ENCODE data around the gene TMEM247. TPM values are rescaled to one million over a fixed set of nuclear protein-coding genes. Genes with fewer than 3 reads are reported as not detected.

The TMEM247 gene
- total and polyA plus RNA-seq, 10 of the 15 experiments (the other 5 are each of a cell fraction or from before 2014, with no cell fraction given): not detected

DNA sequence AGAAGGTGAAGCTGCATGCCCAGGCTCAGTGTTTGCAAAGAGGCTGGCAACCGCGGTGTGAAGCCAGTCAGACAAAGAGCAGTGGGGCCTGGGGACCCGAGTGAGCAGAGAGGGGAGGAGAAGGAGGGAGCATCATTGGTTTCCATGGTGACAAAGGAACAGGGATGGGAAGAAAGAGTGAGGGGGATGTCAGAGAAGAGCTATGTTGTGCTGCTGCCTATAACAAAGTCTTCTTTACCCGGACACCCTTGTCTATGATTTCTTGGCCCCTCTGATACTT lies 14.5 kb downstream of the TMEM247 start:
- Histone ChIP-seq H2AFZ (ENCODE audit: control insufficient read depth, low read depth, low read length) (no peak overlapping the region), H3K9ac (ENCODE audit: control insufficient read depth, insufficient read depth, low read length) (no peak overlapping the region), H3K4me2 (ENCODE audit: control insufficient read depth, insufficient read depth) (peak overlapping the region; percentile 36), H3K27me3 (replicated peaks in 1 of 2; ENCODE audit: control insufficient read depth in 2 of 2, insufficient read depth in 2 of 2, low read length in 1 of 2) (0 out of 4 replicates have a peak, but pooled peaks cover 0 to 2% of the 10 kb centered on the region in 2 experiments), H3K36me3 (ENCODE audit: control insufficient read depth in 2 of 2, insufficient read depth in 2 of 2, low read length in 1 of 2) (no peaks in the 10 kb centered on the region), H4K20me1 (ENCODE audit: control insufficient read depth, insufficient read depth) (no peaks in the 10 kb centered on the region), H3K4me1 (ENCODE audit: control insufficient read depth, insufficient read depth, low read length) (peaks cover 38% of the 10 kb centered on the region), H3K4me3 (no peak overlapping the region), H3K79me2 (ENCODE audit: control insufficient read depth, insufficient read depth, low read length) (no peaks in the 10 kb centered on the region), H3K9me3 (replicated peaks; ENCODE audit: control insufficient read depth, insufficient read depth, low read length) (no peaks in the 10 kb centered on the region), H3K27ac (ENCODE audit: control insufficient read depth, insufficient read depth) (peak overlapping the region; percentile 45)
- intact Hi-C loops (cut with micrococcal nuclease; ENCODE audit: unreplicated experiment) (no loop called here), in situ Hi-C loops (cut with MboI) (no loop called here)
- TF ChIP-seq CUX1 (IDR thresholded peaks at IDR 0.05; ENCODE audit: insufficient replicate concordance, low read depth, low read length): no peak
- no peak for TF ChIP-seq ASH2L (IDR thresholded peaks at IDR 0.05; ENCODE audit: borderline replicate concordance, low read depth)
- 0 out of 2 replicates have a peak, but pooled peaks have one; percentile 43 for TF ChIP-seq BMI1 (IDR thresholded peaks at IDR 0.05; ENCODE audit: borderline replicate concordance)
- TF ChIP-seq SREBF1 (IDR thresholded peaks at IDR 0.05; ENCODE audit: low read length): no peak
- TF ChIP-seq BHLHE40 (IDR thresholded peaks at IDR 0.05; ENCODE audit: borderline replicate concordance in 1 of 2, low read depth in 2 of 2, low read length in 1 of 2): no peak
- no peak for TF ChIP-seq BACH1 (IDR thresholded peaks at IDR 0.05; ENCODE audit: borderline replicate concordance)
- TF ChIP-seq CBX3 (IDR thresholded peaks at IDR 0.05; ENCODE audit: borderline replicate concordance, low read depth): no peak
- TF ChIP-seq, protein P1, sequence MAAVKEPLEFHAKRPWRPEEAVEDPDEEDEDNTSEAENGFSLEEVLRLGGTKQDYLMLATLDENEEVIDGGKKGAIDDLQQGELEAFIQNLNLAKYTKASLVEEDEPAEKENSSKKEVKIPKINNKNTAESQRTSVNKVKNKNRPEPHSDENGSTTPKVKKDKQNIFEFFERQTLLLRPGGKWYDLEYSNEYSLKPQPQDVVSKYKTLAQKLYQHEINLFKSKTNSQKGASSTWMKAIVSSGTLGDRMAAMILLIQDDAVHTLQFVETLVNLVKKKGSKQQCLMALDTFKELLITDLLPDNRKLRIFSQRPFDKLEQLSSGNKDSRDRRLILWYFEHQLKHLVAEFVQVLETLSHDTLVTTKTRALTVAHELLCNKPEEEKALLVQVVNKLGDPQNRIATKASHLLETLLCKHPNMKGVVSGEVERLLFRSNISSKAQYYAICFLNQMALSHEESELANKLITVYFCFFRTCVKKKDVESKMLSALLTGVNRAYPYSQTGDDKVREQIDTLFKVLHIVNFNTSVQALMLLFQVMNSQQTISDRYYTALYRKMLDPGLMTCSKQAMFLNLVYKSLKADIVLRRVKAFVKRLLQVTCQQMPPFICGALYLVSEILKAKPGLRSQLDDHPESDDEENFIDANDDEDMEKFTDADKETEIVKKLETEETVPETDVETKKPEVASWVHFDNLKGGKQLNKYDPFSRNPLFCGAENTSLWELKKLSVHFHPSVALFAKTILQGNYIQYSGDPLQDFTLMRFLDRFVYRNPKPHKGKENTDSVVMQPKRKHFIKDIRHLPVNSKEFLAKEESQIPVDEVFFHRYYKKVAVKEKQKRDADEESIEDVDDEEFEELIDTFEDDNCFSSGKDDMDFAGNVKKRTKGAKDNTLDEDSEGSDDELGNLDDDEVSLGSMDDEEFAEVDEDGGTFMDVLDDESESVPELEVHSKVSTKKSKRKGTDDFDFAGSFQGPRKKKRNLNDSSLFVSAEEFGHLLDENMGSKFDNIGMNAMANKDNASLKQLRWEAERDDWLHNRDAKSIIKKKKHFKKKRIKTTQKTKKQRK (IDR thresholded peaks at IDR 0.05; ENCODE audit: low read depth, low read length): no peak
- TF ChIP-seq CBX5 (IDR thresholded peaks at IDR 0.05; ENCODE audit: low read depth): no peak
- DNase-seq (ENCODE audit: low read depth, low spot score) (no peak), ATAC-seq (peak; percentile 45), FAIRE-seq (no peak)
- ChIA-PET CTCF (interaction anchor here (1.2 to 2.2 kb wide), 3 partner anchors 20 to 108 kb away, joined by 4 to 7 read pairs (median 5); no protein-coding TSS in a partner anchor), RAD21 (ENCODE audit: unreplicated experiment) (interaction anchor here (1.0 to 2.6 kb wide), 7 partner anchors 13 to 75 kb away, joined by 3 to 14 read pairs (median 7); no protein-coding TSS in a partner anchor), SMC1A (ENCODE audit: uncharacterized antibody, unreplicated experiment) (interaction anchor here (1.0 to 12.4 kb wide), 7 partner anchors 11 to 99 kb away, joined by 3 to 89 read pairs (median 13); no protein-coding TSS in a partner anchor), POLR2A (interaction anchor here (0.8 to 2.4 kb wide), 5 partner anchors 12 to 266 kb away, joined by 3 to 14 read pairs (median 4); no protein-coding TSS in a partner anchor)
- BruUV-seq (replicated peaks): no TSS peak
- 28% methylated on average over 4 of the region's 4 CpGs for WGBS (ENCODE audit: insufficient coverage, insufficient replicate concordance, low lambda C conversion rate, missing lambda C conversion rate)

Data from GM12878 (cell line).